Activated T-cell treated with anti-CD3 and anti-CD28 coated beads for 1 hour (primary cell): ENCODE results near the gene C1QTNF2.

Experiments used
- DNase-seq: peaks from one replicate; pipeline ENCODE4 v3.0.0-alpha.2; 2020; ENCODE audit warnings: low read depth

Gene C1QTNF2

DNA sequence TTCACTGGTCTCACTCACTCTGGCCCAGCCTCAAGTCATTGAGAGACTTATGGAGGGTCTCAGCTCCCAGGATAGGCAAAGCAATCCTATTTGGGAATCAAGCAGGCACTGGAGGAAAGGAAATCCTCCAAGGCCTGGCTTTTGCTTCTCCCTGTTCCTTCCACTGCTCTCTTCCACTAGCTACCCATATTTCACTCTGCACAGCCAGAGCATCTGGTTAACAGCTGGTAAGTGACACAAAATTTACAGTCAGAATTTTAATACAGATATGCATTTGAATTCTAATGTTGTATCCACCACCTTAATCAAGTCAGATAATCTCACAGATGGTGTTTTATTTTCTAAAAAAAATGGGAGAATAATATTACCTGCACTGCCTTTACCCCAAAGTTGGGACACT, 868 bp upstream of the C1QTNF2 start:
- DNase-seq = no peak

DNA sequence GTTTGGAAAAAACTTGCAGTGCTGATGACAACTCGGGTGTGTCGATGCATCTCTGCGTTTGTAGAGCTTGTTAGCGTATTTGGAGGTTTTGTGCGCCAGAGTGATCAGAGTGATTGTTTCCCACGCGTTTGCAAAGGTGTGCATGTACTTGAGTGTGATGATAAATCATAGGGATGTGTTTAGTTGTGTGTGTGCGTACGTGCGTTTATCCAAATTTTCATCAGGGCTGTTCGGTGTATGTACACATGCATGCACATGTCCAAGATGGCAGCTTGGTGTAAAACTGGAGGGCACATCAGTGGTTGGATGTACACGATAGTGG, 248 bp upstream of the C1QTNF2 start:
- DNase-seq = no peak

DNA sequence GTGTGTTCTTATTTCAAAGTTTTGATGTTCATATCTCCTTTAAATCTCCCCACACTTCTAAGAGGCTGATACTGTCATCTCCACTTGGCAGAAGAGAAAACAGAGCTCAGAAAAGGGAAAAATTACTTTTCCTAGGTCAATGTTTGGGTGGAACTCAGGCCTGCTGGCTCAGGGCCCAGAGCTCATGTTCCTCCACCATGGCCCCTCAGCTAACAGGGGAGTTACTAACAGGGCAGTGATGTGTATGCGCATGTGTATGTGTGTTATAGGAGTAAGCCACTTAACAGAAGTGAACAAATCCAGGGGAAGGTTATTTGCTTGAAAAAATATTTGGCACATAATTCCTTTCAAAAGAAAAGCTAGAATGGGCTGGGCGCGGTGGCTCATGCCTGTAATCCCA, 2.5 kb downstream of the C1QTNF2 start:
- DNase-seq = no peak

- no peak for DNase-seq
These were observed 3.2 kb downstream of the C1QTNF2 start for GRCh38 chr5:160367261-160367660.

DNA sequence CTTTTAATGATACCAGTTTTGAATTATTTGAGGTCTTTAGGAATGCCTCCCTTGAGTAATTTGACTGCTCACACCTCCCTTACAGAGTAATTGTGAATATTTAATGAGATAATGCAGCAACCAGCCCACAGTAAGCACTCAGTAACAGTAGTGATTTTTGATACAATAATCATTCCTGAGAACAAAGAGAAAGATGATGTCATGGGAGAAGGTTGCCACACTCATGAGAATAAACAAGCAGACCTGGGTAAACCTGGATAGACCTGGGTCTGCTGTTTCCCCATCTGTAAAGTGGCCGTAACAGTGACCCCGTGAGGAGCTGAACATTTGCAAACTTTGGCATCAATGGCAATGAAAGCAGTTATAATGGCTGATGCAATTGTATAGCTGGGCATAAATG, 4.2 kb downstream of the C1QTNF2 start:
- no peak for DNase-seq

DNA sequence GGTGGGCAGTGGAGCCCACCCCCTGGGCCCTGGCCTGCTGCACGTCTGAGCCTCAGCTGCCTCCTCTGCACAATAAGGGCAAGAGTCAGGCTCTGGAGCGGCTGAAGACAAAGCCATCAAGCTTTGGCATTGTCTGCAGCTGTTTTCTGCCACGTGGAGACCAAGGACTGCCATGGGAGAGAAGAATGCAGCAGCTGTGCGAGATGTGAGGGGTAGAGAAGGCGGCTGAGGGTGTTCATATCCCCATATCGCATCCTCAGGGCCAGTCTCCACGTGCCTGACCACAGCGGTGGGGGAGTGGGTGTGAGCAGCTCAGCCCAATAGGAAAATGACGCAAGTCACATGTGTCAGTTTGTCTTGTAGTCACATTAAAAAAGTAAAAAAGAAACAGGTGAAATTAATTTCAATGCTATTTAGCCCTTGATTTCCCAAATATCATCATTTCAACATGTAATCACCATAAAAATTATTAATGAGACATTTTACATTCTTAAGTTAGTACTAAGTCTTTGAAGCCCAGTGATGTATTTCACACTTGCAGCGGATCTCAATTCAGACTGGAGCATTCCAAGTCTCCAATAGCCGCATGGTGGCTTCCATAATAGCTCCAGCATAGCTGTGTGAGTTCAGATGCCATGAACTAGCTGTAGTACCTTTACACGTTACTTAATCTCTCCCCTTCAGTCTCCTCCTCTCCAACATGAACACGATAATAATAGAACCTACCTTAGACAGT, 6.6 kb downstream of the C1QTNF2 start:
- DNase-seq = no peak

GRCh38 chr5:160363211-160363610, 7.2 kb downstream of the C1QTNF2 start:
- DNase-seq = no peak

GRCh38 chr5:160361624-160362228, 8.7 kb downstream of the C1QTNF2 start:
- no peak for DNase-seq

DNA sequence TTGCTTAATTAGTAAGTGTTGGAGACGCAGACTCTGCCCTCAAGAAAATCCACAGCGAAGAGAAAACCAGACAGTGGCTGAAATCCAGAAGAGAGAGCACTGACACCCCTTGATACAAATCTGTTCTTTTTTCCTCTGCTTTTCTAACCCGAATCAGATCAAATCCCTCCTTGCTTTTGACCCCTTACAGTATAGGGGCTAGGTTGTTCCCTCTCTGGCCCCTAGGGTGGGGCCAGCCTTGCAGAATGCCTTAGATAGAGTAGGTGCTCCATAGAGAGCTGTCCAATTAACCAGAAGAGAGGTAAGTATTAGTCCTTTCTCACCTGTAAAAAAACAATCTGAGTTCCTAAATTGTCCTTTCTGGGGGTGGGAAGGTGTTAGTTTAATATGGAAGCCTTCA, 10.1 kb downstream of the C1QTNF2 start:
- no peak for DNase-seq

- DNase-seq = no peak
These were observed 10.6 kb downstream of the C1QTNF2 start for GRCh38 chr5:160359816-160360215.

DNA sequence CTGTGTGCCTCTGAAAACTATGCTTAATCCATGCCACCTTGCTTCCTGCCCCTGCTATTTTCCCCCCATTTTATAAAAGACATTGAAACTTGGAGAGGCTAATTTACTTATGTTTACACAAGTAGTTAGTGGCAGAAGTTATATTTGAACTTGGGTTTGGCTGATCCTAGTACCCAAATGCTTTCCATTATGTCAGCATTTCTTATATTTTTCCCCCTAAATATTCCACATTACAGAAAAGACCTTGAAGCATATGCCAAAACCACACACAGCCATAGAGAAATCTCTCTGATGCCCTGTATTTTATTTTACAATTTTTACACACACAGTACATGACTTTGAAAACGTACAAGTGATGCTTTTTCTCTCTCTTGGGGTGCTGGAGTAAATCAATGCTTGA, 11.2 kb downstream of the C1QTNF2 start:
- DNase-seq = no peak

DNA sequence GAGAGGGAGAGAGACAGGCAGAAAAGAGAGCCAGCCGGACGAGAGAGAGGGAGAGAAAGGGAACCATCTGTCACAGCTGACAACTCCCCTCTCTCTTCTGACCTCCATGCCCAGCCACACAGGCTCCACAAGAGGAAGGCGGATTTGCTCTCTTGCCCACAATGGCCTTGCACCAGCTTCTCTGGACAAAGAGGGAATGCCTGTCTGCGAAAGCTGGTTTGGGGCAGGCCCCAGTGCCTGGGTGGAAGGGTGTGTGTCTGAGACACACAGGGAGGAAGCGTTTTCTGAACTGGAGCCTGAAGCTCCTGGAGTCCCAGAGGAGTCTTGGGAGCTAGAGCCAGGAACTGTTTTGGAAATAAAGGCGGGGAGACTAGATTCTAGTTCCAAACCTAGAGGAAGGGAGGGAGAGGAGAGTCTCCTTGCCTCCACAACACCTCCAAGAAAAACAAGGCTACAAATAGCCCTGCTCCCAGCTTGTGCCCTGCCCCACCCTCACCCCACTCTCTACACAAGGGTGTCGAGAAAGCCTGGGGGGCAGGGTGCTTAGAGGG, 12.5 kb downstream of the C1QTNF2 start:
- DNase-seq = no peak

DNA sequence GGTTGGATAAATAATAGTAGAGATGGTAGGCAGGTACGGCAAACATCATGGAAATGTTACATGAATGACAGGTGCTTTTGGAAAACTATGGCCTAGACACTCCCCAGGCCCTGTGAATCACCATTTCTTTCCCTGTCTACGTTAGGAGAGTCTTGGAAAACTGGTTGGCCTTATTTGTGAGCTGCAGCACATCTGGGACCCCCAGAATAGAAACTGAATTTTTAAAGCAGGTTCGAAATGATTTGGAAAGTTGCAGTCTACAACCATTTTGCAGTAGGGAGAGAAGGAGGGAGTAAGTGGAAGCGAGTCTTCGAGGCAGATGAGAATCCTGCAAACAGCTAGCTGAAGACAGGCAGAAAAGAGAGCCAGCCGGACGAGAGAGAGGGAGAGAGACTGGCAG, 13.0 kb downstream of the C1QTNF2 start:
- DNase-seq = no peak

DNA sequence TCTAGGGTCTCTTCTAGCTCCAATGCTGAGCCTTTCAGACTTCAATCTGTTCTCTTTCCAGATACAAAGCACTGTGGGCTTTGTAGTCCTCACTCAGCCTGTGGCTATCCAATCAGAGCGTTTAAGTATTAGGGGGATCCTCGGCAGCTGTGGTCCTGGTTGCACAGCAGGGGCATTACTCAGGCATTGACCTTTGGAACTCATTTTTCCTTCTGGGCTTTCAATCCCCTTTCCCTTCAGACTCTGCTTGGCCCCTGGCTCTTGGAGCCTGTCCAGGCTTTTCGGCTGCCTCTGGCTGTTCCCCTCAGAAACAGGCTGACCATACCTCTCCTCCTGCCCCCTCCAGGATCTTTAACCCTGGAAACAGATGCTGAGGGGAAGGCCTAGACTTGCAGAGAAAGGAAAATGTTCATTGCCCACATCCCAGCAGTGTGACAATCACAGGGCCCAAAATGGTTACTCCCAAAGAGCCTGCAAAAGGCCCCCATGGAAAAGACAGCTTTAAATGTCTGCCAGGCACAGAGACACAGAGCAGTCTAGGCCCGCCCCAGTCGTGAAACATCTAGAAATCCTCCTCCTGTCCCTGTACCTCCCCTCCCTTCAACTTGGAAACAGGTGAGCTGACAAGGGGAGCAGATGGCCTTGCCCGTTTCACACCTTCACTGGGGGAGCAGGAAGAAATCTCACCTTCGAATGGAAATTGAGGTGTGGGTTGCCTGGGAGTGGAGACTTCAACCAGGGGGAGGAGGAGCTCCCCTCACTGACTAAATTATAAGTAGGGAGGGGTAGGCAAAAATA, 13.7 kb downstream of the C1QTNF2 start:
- no peak for DNase-seq

DNA sequence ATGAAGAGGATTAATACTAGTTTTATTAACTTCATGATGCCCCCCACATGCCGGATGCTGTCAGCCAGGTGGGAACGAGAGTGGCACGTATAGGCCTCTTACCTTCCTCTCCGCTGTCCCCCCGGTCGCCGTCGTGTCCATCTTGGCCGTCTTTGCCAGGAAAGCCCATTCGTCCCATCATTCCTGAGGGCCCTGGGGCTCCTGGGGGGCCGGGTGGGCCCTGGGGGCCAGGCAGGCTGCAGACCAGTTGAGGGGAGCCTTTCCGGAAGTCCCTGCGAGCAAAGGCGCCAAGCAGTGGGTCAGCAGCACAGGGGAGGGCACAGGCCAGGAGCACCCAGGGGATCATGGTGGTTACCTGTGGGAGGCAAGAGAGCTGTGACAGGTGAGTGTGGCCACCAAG, 15.8 kb downstream of the C1QTNF2 start:
- DNase-seq = no peak

DNA sequence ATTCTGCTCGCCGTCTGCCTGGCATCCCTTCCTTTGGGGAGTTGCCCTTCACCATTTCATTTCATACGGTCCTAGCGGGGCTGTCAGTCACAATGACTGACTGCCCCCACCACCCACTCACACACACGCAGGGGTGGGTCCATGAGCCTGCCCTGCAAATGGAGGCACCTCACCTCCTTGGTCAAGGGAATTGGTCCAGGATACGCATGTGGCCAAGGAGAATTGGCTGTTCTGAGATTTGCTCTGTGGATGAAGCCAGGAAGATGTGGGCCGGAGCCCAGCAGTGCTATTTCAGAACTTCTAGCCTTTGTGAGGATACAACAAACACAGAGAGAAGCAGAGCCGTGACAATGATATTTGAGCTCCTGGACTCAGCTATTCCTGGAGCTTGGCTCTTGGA, 17.0 kb downstream of the C1QTNF2 start:
- DNase-seq = no peak

DNA sequence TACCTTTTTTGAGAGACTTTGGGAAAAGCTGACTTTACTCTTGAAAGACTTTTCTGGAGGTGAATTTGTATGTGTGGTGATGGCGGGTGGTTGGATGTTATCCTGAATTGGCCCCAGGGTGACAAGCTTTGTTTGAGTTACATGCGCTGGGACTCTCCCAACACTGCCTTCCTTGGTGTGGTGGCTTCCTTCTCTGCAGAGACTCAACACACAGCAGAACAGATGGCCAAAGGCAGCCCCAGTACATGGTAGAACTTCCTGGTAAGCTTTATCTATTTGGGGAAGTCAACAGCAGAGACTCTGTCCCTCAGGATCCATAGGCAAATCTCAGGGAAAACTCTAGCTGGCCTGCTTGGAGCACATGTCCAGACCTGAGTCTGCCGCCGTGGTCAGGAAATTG, 18.1 kb downstream of the C1QTNF2 start:
- no peak for DNase-seq

DNA sequence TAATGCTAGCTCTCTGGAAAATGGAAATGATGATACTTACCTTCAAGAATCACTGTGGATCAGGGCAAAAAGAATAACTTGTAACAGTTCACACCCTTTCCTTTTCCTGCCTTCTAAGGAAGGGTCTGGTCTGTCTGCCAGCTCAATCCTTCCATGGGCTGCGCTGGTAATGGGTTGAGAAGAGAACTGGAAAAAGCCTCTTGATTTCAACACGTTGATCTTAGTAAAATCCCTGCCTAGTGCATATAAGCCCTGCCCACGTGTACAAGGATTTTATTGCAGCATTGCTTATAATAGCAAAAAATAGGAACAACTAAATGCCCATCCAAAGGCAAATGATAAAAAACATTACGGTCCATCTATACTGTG, 20.5 kb downstream of the C1QTNF2 start:
- DNase-seq = no peak

DNA sequence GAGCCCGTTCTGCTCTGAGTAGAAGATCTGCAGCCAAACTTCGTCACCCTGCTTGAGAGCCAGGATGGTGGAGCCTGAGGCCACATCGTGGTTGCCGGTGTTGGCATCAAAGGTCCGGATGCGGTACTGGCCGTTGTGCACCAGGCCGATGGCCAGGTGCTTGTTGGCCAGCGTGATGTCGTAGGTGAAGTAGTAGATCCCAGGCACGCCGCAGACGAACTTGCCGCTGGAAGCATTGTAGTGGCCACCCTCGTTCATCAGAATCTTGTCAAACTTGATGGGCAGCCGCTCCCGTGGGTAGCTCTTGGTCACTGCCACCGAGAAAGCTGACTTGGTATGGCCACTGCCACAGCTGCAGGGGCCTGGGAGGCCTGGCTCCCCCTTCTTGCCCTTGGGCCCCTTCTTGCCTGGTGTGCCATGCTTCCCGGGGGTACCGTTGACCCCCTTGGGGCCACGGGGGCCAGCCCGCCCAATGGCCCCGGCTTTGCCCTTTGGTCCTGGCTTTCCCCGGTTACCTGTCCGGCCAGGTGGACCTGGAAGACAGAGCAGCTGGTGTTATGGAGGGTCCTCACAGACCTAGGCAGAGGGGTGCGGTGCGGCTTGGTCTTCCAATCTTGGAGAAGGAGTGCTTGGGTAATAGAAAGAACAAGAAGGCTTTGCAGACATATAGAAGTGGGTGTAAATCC, 21.0 kb downstream of the C1QTNF2 start:
- no peak for DNase-seq

DNA sequence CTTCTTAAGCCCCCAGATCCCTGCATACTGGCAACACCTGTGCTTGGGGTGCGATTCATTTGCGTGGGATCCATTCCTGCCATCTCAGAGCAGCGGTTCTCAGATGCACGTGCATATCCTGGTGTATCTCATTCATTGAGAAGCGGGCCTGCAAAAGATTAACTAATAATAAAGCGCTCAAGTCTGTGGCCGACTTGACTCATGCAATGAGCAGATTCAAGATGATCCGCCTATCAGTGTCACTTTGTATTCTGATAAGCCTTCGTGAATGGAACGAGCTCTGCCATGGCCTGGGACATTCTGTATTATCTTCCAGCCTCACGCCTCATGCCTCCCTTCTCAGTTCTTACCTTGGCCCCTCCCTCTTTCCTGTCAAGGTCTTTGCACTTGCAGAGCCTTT, 22.3 kb downstream of the C1QTNF2 start:
- DNase-seq = no peak

DNA sequence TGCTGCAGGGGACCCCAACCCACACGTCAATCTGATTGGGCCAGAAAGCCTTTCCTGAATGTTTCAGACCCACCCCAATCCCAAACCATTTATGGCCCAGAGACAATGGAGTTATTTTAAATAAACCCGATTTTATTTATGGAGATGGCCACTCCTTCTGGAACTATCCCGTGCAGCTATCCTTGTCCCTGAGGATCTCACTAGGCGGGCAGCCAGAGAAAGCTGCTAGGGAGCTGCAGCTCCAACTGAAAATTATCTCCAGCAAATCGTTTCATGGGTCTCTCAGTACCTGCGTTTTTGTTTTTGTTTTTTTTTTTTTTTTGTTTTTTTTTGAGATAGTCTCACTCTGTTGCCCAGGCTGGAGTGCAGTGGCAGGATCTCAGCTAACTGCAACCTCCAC, 23.0 kb downstream of the C1QTNF2 start:
- DNase-seq = no peak

- DNase-seq = no peak
These were observed 27.9 kb downstream of the C1QTNF2 start for GRCh38 chr5:160342413-160342941.
